ENCODE data around the gene TRAF4. TPM values are rescaled to one million over a fixed set of nuclear protein-coding genes. Genes with fewer than 3 reads are reported as not detected.

TRAF4 gene
- total RNA-seq, 1 donor from 2014 or later: 36.6 TPM

GRCh38 chr17:28702752-28703150 lies 41.1 kb upstream of the TRAF4 start:
- H3K4me3 ChIP-seq (ENCODE audit: low read depth, low read length): no peak overlapping the region
- no peak for TF ChIP-seq CTCF (IDR thresholded peaks at IDR 0.05; ENCODE audit: insufficient read depth, low read length, severe bottlenecking)
- H3K36me3 ChIP-seq (ENCODE audit: control insufficient read depth, insufficient read depth, low read length): peaks cover 39% of the 10 kb centered on the region
- H3K27me3 ChIP-seq (ENCODE audit: control insufficient read depth, insufficient read depth, low read length): no peaks in the 10 kb centered on the region
- no peak for DNase-seq (ENCODE audit: low read depth)
- FAIRE-seq: no peak

- FAIRE-seq: no peak
- no peak for TF ChIP-seq CTCF (IDR thresholded peaks at IDR 0.05; ENCODE audit: insufficient read depth, low read length, severe bottlenecking)
- no peak overlapping the region for H3K4me3 ChIP-seq (ENCODE audit: low read depth, low read length)
- no peak for DNase-seq (ENCODE audit: low read depth)
- H3K36me3 ChIP-seq (ENCODE audit: control insufficient read depth, insufficient read depth, low read length): peaks cover 32% of the 10 kb centered on the region
- H3K27me3 ChIP-seq (ENCODE audit: control insufficient read depth, insufficient read depth, low read length): no peaks in the 10 kb centered on the region
Observed at GRCh38 chr17:28703552-28704218, 40.1 kb upstream of the TRAF4 start.

- TF ChIP-seq CTCF (IDR thresholded peaks at IDR 0.05; ENCODE audit: insufficient read depth, low read length, severe bottlenecking): no peak
- Histone ChIP-seq H3K4me3 (ENCODE audit: low read depth, low read length) (no peak overlapping the region), H3K27me3 (ENCODE audit: control insufficient read depth, insufficient read depth, low read length) (no peaks in the 10 kb centered on the region), H3K36me3 (ENCODE audit: control insufficient read depth, insufficient read depth, low read length) (peaks cover 30% of the 10 kb centered on the region)
- FAIRE-seq: no peak
- DNase-seq (ENCODE audit: low read depth): no peak
Observed at GRCh38 chr17:28704219-28704858, 39.5 kb upstream of the TRAF4 start.

GRCh38 chr17:28705074-28705659 lies 38.6 kb upstream of the TRAF4 start:
- DNase-seq (ENCODE audit: low read depth): no peak
- Histone ChIP-seq H3K4me3 (ENCODE audit: low read depth, low read length) (no peak overlapping the region), H3K36me3 (ENCODE audit: control insufficient read depth, insufficient read depth, low read length) (peaks cover 25% of the 10 kb centered on the region), H3K27me3 (ENCODE audit: control insufficient read depth, insufficient read depth, low read length) (no peaks in the 10 kb centered on the region)
- no peak for FAIRE-seq
- TF ChIP-seq CTCF (IDR thresholded peaks at IDR 0.05; ENCODE audit: insufficient read depth, low read length, severe bottlenecking): no peak

- peaks cover 18% of the 10 kb centered on the region for H3K36me3 ChIP-seq (ENCODE audit: control insufficient read depth, insufficient read depth, low read length)
- no peak for DNase-seq (ENCODE audit: low read depth)
- no peaks in the 10 kb centered on the region for H3K27me3 ChIP-seq (ENCODE audit: control insufficient read depth, insufficient read depth, low read length)
- no peak overlapping the region for H3K4me3 ChIP-seq (ENCODE audit: low read depth, low read length)
- no peak for FAIRE-seq
- no peak for TF ChIP-seq CTCF (IDR thresholded peaks at IDR 0.05; ENCODE audit: insufficient read depth, low read length, severe bottlenecking)
Observed at GRCh38 chr17:28705728-28706334, 38.0 kb upstream of the TRAF4 start.

All from bronchial epithelial cell (primary cell).